GDM1 (cell line): Measurements from ENCODE around the gene CPS1.

Experiments
- DNase-seq: peaks from one replicate; lab custom pipeline; 2025; lab: John Stamatoyannopoulos, UW

Gene CPS1

DNA sequence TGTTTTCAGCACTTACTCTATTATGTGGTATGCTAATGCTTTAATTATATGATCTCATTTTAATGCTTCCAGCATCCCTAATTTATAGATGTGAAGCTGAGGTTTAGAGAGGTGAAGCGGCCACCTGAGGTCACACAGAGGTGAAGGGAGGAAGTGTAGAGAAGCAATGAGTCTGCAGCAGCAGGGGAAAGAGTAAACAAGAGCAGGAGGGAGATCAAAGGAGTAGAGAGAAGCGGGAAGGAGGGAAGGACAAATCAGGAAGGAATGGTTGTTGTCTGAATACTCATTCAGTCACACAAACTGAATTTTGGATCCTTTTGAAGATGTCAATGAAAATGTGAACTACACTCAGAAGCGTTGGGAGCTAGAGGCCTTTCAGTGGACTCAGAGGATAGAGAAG lies 130.0 kb downstream of the CPS1 start:
- no peak for DNase-seq

DNA sequence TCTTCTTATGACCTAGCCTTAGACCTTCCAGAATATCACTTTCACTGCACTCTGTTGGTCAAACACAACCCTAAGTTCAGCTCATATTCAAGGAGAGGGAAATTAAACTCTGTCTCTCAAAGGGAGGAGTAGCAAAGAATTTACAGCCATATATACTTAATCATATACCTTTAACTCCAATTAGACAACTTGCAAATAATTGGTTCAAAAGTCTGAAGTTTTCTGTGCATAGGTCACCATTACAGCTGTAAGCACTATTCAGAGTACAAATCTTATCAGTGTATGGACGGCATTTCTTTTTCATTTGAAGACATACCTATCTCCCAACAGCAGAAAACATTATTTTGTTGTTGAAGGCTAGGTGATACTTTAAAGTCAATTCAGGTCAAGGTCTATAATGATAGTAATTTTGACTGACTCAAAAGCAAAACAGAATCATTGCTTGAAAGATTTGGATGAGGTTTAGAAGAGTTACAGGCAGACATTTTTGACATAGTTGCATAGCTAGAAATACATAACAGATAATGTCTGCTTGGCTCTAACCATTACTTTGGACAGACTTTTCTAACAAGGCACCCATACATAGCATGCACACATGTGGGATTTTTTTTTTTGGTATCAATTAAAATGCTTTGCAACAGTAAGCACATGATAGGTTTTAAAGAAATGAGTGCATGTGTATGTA lies 131.5 kb downstream of the CPS1 start:
- no peak for DNase-seq

DNA sequence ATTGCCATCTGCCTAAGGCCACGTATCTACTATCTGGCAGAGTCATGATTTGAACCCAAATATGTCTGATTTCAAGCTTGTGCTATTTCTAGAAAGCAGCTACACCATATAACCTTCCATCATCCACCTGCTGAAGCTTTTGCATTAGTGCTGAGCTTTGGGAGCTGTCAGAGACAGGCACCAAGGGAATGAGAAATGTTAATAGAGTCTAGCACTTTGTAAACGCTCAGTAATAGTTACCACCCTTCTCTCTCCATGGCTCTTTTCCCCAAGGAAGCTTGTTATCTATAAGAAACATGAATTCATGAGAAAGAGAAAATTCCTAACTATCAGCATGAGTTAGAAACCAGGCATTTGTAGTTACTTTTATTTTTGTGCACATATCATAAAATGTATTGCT lies 151.5 kb downstream of the CPS1 start:
- DNase-seq, result no peak

DNA sequence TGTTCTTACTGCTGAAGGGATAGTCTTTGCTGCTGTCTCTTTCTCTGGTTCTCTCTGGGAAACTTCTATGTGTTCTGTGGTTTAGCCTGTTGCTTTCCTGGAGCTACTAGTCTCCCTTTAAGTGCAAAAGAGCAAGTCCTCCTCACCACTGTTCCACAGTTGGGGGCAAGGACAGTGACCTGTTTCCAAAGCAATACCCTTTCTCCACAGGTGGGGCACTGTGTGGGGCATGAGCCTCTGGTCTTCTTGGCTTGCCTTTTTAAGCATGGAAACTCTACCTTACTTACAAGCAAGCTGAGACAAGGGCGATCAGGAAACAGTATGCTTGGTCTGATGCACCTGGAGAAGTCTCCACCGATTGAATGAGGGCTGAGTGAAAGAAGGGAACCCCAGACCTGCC lies 156.7 kb downstream of the CPS1 start:
- DNase-seq, result no peak

DNA sequence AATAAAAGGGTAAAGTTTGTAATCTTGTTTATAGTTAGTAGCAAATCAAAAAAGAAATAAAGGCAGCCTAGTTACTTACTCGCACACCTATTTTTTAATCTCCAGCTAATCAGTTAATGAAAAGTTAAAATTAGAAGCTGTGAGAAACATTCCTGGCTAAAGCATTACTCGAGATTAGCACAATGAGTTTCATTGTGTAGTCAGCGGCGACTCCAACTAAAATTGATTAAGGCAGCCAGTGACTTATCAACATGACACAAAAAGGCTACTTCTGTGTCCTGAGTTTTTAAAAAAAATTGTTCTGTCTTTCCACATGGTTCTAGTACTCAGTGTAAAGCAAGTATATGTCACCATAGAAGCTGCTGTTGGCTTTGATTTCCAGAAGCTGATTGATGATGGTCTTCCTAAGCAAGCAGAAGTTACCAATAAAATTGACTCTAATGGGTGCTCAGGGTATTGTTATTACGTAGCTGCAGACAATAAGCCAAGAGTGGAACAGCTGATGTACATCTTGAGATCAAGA lies 159.2 kb downstream of the CPS1 start:
- DNase-seq, result no peak

DNA sequence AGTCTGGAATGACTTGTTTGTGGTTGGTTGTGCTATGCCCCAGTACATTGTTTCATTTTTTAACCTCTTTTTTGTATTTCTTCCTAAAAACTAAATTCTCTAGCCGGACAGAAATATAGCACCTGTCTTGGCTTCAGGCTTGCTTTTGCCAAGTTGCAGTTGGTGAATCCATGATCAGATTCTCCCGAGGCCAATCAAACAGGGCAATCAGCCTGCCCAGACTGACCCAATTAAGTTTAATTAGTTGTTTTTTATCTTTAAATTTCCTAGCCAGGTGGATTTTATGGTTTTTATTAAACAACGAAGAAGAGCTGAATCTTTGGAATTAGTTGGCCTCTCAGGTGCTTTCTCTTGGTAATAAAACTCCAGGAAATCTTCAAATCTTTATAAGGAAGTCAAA lies 162.1 kb downstream of the CPS1 start:
- DNase-seq, result no peak

DNA sequence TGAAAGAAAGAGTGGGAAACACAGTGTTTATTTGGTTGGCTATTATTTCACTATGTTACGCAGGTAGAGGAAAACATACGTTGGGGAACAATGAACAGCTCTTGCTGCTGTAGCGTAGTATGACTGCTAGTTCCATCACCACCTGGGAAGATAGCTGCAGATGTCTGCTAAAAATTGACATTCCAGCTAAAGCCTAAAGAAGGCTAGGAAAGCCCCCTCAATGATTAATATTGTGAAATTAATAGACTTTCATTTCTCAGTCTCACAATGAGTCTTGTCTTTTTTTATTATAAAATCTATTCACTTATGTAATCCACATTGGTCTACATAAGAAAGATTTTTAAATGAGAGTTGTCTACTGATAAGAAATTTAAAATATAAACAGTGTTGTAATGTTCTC lies 165.7 kb downstream of the CPS1 start:
- DNase-seq, result no peak

DNA sequence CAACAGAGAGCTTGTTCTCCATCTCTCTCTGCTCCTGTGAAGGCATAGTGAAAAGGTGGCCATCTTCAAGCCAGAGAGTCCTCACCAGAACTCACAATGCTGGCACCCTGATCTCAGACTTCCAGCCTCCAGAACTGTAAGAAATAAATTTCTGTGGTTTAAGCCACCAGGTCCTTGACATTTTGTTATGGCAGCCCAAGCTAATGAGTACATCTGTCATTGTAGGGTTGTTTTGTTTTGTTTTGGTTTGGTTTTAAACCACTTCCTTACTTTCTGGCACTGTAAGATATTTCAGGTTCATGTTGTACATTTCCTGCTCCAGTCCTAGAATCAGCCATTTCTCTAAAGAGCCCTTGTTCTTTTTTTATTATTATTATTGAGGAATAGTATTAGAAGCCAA lies 171.2 kb downstream of the CPS1 start:
- DNase-seq, result no peak
